GM21723 (cell line): Measurements from ENCODE around the gene ABCF1.

ENCODE experiments used
- ATAC-seq: cut with Tn5 transposase; IDR thresholded peaks from one replicate; pipeline ENCODE4 v1.9.1; 2021; ENCODE audit warnings: mild to moderate bottlenecking, moderate library complexity; ENCODE audit not compliant: unreplicated experiment

Gene ABCF1

DNA sequence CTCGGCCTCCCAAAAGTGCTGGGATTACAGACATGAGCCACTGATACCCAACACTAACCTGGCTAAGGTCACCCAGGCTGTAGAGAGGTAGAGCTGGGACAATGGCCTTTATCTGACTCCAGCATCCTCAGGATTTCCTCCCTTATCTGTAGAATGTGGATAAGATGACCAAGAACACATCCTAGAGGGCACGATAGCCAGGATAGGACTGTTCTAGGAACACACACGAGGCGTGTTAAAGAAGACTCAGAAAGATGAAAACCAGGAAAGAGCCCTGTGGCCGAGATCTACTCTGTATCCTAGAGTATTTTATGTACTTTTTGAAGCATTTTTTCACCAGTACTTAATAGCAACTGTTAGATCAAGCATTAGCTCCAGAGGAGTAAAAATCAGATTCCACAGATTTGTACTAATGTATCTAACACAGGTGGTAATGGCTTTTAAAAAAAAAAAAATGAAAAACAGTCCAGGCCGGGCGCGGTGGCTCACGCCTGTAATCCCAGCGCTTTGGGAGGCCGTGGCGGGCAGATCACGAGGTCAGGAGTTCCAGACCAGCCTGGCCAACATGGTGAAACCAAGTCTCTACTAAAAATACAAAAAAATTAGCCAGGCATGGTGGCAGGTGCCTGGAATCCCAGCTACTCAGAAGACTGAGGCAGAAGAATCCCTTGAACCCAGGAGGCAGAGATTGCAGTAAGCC lies 28.5 kb downstream of the ABCF1 start:
- no peak for ATAC-seq

DNA sequence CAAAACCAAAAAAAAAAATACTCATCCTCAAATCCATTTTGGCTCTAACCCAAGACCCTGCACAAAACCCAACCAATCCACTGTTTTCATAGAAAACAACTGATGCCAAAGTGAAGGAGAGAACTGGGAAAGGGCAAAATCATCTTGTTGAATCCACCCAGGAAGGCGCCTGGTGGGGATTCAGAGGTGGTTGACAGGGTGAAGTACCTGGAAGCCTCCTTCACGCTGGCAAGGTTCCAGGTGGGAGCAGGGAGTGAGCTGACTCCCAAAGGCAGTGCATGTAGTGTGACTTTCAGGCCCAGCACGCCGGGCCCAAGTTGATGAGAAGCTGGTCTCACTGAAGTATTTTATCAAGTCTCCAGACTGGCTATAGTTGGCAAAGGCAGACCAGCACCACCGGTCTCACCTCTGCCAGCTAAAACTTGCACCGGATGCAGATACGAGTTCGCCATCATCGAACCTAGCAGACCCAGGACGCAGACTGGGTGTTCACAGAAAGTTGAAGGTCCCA lies 29.3 kb downstream of the ABCF1 start:
- ATAC-seq = no peak

DNA sequence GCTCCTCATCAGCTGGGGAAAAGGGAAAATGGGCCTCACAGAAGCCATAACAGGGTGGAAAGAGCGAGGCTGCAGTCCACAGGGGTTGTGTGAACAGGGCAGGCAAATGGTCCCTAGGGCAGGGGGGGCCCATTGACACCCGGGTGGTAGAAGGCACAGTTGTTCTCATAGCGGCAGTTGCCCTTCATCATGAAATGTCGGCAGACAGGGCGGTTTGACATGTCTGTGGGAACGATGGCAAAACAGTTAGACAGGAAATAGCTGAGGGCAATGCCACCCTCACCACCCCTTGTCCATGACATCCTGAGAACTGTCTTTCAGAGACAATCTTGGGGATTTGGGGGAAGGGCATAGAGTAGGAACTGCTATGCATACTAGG lies 30.2 kb downstream of the ABCF1 start:
- ATAC-seq = no peak

DNA sequence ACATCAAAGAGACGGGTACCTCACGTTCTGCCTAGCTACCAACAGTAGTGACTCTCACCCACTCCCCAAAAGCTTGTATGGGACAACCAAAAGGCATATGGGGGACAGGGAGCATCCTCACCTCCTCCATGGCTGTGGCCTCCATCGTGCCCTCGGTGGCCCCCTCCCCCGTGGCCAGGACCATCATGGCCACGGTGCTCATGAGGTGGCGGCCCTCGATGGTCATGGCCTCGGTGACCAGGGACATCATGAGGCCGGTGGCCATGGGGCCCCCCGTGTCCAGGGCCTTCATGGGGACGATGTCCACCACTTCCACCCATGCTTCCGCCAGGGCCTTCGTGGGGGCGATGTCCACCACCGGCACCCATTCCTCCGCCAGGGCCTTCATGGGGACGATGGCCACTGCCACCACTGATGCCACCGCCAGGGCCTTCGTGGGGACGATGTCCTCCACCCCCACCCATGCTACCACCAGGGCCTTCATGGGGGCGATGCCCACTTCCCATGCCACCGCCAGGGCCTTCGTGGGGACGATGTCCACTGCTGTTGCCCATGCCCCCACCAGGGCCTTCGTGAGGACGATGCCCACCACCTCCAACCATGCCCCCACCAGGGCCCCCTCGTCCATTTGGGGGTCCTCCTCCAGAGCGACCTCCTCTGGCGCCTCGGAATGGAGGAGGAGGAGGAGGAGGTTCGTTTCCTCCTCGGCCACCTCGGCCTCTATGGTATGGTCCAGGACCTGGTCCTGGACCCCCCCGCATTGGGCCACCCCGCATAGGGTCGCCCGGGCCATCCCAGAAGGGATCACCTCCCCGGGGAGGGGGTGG lies 30.8 kb downstream of the ABCF1 start:
- no peak for ATAC-seq

DNA sequence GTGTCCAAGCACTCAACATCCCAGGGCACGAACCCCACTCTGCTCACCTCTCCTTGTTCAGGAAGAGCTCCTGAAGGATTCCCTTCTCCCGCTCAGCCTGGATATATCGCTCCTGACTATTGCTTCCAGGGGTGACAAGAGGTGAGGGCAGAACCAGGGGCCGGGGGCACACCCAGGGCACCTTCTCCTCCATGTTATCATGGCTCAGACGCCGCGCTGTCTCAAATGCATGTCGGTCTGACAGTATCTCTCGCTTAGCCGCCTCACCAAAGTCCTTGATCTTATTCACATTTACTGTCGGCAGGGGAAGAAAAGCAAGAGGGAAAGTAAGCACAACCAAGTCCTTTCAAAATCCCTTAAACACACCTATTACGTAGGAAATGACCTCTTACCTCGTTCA lies 32.7 kb downstream of the ABCF1 start:
- no peak for ATAC-seq

DNA sequence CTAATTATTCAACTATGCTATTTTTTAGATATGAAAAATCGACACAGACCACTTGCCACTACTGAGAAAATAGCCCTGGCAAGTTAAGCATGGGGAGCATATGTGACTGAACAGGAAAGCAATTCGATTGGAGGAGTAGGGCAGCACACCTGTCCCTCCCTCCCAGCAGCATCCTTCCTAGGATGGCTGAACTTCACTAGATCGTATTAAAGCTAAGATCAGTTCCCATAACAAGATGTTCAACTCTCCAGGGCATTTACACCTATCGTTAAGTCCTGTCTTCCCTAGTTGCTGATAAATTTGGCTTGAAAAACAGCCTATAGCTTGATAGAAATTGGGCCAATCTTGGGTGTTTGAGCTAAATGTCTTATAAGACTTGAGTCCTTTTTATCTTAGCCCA lies 38.8 kb downstream of the ABCF1 start:
- ATAC-seq = no peak

DNA sequence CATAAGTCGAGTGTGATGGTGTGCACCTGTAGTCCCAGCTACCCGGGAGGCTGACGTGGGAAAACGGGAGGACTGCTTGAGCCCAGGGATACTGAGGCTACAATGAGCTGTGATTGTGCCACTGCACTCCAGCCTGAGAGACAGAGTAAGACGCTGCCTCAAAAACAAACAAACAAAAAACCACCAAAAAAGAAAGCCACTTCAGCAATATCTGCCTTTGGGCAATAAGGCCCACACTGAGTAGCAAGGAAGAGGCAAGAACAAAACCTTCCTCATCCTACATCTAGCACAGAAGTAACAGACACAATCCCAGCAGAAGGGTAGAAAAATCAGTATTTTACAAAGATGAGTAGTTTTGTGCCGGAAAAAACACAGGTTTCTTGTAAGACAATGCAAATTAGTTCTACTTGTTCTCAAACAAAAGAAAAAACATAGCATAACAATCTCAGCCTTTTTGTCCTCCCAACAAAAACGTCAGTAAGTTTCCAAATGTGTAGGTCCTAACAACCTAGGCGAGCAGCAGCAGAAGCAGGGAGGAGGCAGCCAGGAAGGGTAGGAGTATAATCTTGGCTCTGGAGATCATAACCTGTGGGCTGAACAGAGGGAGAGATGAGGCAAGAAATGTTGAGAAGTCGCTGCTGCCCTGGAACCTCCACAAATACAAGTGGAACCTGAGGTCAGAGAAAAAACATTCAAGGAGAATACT lies 40.1 kb downstream of the ABCF1 start:
- no peak for ATAC-seq

DNA sequence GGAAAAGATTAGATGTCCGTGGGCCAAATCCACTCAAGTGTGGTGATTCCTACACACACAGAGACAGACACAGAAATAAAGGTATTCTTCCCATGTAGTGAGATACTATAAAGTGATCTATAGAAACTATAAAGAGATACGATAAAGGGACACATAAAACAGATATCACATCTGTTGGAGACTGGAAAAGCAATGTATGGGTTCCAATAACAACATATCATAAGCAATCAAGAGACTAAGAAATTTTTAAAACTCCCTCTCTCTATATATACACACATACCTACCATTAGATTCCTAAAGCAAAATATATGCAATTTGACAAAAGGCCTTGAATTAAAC lies 40.6 kb downstream of the ABCF1 start:
- no peak for ATAC-seq

DNA sequence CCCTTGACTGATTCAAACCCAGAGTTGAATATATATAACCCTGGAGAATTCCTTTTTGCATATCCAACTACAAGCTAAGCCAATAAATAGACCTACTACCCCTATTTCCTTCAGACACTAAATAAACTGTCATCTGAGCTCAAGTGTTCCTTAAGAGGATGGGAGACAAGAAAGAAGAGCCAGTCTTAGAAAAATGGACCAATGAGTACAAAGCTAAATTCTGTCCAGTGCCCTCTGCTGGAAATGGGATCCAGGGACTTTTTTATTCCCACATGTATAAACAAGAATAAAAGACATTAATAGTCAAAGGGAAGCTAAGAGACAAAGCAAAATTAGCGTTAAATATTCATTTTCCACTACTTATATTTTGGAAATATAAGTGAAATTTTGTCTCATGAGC lies 41.0 kb downstream of the ABCF1 start:
- ATAC-seq = no peak

DNA sequence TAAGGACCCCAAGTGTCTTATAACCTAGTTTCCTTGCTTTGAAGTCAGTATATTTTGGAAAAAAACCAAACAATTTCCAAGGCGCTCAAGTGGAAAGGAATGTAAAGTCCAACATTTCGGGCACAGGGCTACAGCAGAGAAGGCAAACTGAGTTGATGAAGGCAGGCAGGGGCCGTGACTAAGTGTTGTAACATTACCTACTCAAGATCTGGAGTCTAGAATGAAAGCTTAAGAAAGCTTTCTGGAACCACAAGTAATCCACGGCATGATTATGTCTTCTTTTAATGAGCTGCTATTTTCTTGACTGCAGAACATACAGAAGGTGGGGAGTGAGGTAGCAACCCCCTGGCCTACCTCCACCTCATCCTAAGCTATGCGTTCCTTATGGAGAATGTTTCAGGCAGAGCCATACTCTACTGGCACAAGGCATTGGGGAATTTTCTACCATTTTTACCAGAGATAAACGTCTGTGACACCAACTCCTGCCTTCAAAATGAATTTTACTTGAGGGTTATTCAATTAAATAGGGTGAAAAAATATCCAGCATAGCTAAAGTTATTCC lies 41.5 kb downstream of the ABCF1 start:
- ATAC-seq = no peak

DNA sequence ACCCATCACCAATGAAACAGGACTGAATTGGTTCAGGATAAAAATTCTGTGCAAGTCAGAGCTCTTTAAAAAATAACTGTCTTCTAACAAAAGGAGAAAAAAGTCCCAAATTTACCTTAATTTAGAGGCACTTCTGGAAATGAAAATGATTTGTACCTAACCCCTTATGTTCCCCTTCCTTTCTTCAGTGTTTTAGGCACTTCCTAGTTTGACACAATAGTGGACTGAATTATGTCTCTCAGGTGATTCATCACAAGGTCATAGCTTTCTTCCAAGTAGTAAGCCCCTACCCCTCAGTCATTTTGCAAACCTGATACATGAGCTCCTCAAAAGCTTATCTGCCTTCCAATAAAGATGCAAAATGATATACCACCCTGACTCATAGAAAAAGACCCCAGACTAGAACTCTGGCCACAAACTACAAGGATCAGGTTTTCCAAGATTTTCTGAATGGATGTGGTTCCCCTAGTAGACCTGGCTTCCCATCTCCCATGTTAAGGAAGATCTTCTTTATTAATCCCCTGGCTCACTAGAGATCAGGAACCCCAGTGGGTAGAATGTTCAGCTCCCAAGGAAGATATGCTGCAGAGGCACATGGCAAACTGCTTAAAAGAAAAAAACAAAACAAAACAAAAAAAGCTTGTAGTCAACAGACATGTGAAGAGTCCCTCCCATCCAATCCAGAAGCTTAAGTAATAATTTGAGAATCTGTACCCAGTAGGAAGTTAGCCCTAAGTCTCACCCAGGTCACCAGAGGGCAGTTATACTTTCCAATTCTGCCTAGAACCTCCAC lies 42.2 kb downstream of the ABCF1 start:
- ATAC-seq = no peak

DNA sequence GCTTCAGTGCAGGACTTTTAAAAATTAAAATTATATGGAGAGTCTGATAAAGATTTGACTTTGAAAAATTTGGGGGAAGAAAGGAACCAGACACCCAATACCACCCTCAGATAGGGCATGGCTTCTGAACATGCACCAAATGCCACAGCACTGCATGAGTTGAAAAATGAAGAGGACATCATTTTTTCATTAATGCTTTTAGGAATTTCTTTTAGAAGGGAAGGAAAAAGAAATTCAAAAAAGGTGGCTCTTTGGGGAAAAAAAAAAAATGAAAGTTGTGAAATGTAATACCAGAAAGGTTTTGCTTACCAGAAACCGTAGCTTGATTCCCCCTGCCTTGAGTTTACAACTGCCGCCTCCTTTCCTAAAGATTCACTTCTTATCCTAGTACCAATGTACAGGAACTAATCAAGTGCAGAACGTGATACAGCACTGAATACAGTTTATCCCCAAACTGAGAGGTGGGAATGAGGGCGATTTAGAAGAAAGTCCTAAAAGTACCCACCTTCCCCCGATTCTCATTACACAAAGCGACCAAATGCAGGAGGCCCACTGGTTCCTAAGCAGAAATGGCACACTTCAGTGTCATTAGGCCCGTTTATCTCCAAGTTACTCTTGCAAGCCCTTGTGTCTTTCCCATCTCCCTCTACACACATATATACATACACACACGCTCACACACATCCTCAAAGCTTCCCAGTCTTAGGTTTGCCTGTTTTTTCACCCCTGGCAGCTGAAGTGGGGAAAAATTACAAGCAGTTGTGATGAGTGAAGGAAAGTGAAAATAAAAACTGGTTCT lies 43.0 kb downstream of the ABCF1 start:
- no peak for ATAC-seq

DNA sequence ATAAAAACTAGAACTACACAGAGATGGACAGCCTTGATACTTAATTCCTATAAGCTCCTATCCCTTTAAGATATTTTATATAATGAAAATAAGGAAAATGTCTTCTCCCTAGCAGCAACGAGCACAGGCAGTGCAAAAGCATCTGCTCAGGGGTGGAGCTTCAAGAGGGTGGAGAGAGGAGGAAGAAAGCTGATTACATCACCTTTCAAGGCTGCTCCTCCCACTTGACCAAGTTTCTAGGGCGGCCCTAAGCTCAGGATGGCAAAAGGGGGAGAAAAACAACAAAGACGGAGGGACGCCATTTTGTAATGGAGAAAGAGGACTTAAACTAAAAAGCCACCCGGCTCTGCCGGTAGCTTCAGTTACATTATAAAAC lies 43.6 kb downstream of the ABCF1 start:
- ATAC-seq = peak; percentile 45

DNA sequence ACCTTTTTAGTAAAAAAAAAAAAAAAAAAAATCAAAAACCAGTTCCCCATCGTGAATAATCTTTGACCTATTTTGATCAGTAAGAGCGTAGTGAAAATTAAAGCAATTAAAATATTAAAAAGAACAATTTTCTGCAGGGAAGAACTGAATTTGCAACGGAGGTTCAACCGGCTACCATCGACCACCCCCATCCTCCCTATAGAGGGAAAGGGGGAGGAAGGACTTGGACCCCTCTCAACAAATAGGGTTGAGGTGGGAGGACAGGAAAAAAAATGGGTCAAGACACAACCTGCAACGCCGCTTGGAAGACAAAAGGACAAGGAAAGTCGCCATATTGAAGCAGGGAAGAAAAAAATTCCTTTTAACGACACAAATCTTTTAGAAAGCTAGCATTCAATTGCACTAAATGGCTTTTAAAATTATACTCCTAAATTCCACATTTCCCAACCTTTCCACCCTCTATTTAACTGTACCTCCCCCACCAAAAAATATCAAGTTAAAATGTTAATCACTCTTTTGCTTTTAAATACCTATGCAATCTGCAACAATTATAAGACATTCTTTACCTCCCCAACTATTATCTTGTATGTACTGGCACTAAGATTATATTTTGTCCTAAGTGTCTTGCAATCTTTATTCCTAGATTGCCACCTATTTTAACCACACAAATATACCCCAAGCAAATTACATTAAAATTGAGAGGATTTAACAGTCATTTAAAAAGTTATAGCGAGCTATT lies 44.1 kb downstream of the ABCF1 start:
- ATAC-seq = no peak

DNA sequence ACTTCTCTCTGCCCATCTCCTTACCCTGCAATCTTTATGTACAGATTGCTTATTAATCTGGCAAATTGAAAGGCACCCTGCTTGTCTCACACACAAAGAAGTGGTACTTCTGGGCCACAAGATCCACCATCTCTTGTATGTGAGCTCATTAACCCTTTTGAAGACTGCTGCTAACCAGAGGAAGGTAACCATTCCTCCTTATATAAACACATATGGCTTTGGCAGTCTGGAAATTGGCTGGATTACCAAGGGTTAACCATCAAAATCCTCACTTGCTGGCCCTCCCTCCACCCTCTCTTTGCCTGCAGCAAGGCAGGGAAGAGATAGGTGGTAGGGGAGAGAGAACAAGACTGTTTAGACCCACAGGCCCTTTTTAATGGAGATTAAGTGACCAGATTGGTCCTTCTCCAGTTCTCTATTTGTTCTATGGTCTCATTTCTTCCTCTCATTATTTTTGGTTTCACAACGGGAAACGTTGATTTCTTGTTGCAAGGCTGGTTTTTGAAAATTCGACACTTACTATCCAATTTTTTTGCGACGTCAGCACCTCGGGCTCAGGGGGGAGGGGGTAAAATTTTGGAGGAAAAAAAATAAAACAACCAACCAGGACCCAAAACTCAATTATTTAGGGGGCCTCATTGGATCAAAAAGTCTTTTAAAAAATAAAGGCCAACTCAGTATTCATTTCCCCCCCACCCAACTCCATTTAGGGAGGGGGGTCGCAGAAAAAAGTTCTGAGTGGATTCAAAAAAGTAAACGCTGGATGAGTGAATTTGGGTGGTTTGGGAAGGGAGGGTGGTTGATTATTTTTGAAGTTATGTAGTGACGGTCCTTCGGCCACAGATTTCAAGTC lies 44.9 kb downstream of the ABCF1 start:
- ATAC-seq = no peak

DNA sequence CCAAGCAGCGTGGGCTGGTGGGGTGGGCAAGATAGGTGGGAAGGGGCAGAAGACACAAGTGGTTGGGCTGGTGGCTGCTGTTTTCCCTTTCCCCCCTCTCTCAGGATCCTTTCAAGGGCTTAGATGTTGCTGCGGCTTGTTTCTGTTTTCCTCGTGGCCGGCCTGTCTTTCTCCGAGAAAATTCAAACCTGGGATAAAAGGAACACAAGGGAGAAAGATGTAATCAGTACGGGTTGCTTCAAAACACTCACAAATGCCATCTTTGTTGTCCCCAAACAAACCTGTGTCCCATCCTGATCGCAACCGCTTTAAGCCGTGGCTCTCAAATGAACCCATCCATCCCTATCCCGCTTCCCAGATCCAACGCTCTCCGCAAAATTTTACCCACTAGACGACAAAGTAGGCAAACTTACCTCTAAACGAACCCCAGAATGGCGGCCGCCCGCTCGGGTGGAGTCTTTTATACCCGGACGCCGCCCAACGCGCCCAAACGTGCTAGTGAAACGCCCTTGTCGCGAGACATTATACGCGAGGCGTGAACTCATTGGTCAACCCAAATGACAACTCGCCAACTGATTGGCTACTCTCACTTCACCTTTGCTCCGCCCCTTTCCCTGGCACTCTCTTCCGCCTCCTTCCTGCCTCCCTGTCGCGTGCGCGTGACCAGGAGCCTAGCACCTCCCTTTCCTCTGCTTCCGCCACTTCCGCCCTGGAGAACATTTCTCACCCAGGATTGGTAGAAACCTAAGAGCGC lies 45.7 kb downstream of the ABCF1 start, which contains the start of gene PPP1R10:
PPP1R10 (minus strand) TSS at position 433 of the 754 bp plus-strand sequence. CDS start 7,299 bp downstream, outside the sequence.
- peak; percentile 75 for ATAC-seq

DNA sequence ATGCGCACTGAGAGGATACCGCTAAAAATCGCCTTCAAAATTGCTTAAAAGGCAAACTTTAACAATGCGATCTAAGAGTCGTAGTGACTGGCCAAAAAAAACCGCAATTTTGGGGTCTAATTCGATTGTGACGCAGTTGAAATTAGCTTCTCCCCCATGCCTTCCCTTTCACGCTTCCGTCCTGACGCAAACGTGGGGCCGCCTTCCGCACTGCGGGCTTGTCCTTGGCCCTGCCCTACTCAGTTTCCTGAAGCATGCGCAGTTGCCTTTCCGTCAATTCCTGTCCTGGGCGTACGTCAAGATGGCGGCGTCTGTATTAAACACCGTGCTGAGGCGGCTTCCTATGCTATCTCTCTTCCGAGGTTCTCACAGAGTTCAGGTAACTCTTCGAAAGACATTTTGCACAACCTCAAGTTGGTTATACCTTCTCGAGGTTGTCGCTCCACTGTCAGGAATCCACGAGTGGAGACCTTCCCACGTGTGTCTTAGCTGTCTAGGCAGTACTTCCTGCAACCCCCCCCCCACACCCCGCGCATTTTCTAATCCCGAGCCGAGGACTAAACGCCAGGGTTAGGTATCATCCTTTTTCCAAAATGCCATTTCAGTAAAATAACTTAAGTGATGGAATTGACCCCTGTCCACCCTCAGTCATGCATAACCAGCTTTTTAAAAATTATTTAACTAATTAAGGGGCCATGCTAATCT lies 46.5 kb downstream of the ABCF1 start, which contains the start of gene MRPS18B:
MRPS18B (plus strand) TSS at position 276 of the 705 bp plus-strand sequence; CDS start at position 302, 26 bp downstream.
- peak; percentile 76 for ATAC-seq
